H9 (cell line): ENCODE results near the gene LITAFD. TPM values are rescaled to one million over a fixed set of nuclear protein-coding genes. Genes with fewer than 3 reads are reported as not detected.

Experiments
- DNase-seq: peaks from one replicate; pipeline ENCODE4 v3.0.0-alpha.2; 2017
- H2AFZ ChIP-seq: one replicate; pipeline ENCODE4 v1.6.1; 2013; ENCODE audit warnings: mild to moderate bottlenecking, low read length, control low read depth, moderate library complexity
- H2AK5ac ChIP-seq: 2 replicates; pipeline ENCODE4 v1.6.1; 2013; ENCODE audit warnings: low read length, control low read depth, mixed read lengths; ENCODE audit not compliant: insufficient read length
- H2BK120ac ChIP-seq: one replicate; pipeline ENCODE4 v1.6.1; 2013; ENCODE audit warnings: low read depth, mild to moderate bottlenecking, low read length, control low read depth, inconsistent platforms; ENCODE audit not compliant: poor library complexity, severe bottlenecking
- H2BK12ac ChIP-seq: 2 replicates; pipeline ENCODE4 v1.6.1; 2013; ENCODE audit warnings: low read length, control low read depth, mixed read lengths, low read depth; ENCODE audit not compliant: insufficient read length
- H2BK15ac ChIP-seq: 2 replicates; pipeline ENCODE4 v1.6.1; 2013; ENCODE audit warnings: low read depth, low read length, control low read depth
- H2BK20ac ChIP-seq: one replicate; pipeline ENCODE4 v1.6.1; 2013; ENCODE audit warnings: low read depth, mild to moderate bottlenecking, low read length, control low read depth, inconsistent platforms; ENCODE audit not compliant: poor library complexity, severe bottlenecking
- H2BK5ac ChIP-seq: 2 replicates; pipeline ENCODE4 v1.6.1; 2013; ENCODE audit warnings: low read length, control low read depth, mixed read lengths; ENCODE audit not compliant: insufficient read length
- H3K14ac ChIP-seq: 2 replicates; pipeline ENCODE4 v1.6.1; 2013; ENCODE audit warnings: low read length, control low read depth; ENCODE audit not compliant: insufficient read depth
- H3K18ac ChIP-seq: 2 replicates; pipeline ENCODE4 v1.6.1; 2013; ENCODE audit warnings: low read depth, mild to moderate bottlenecking, mixed read lengths, low read length, control low read depth; ENCODE audit not compliant: insufficient read length
- H3K23ac ChIP-seq: 2 replicates; pipeline ENCODE4 v1.6.1; 2013; ENCODE audit warnings: low read length, control low read depth, mixed read lengths, low read depth; ENCODE audit not compliant: insufficient read length
- H3K23me2 ChIP-seq: 2 replicates; pipeline ENCODE4 v1.6.1; 2013; ENCODE audit warnings: low read depth, mild to moderate bottlenecking, mixed read lengths, low read length, control low read depth; ENCODE audit not compliant: insufficient read length, poor library complexity, severe bottlenecking
- H3K27ac ChIP-seq: 2 replicates; pipeline ENCODE4 v1.5.1; 2013; ENCODE audit warnings: low read length, control low read depth, mixed read lengths, low read depth; ENCODE audit not compliant: insufficient read length
- H3K27me3 ChIP-seq: 2 replicates; pipeline ENCODE4 v1.6.1; 2013; ENCODE audit warnings: low read length, control low read depth, inconsistent platforms; ENCODE audit not compliant: insufficient read depth
- H3K4ac ChIP-seq: 2 replicates; pipeline ENCODE4 v1.6.1; 2013; ENCODE audit warnings: low read depth, mild to moderate bottlenecking, control low read depth, inconsistent platforms, low read length, moderate library complexity
- H3K4me1 ChIP-seq: 2 replicates; pipeline ENCODE4 v1.6.1; 2013; ENCODE audit warnings: low read length, control low read depth, inconsistent platforms; ENCODE audit not compliant: insufficient read depth
- H3K4me2 ChIP-seq: 2 replicates; pipeline ENCODE4 v1.6.1; 2013; ENCODE audit warnings: low read length, control low read depth, mixed read lengths; ENCODE audit not compliant: insufficient read length, insufficient read depth
- H3K56ac ChIP-seq: 2 replicates; pipeline ENCODE4 v1.6.1; 2013; ENCODE audit warnings: low read depth, mild to moderate bottlenecking, mixed read lengths, low read length, control low read depth; ENCODE audit not compliant: insufficient read length
- H3K79me1 ChIP-seq: 2 replicates; pipeline ENCODE4 v1.6.1; 2013; ENCODE audit warnings: low read depth, mild to moderate bottlenecking, moderate library complexity, low read length, control low read depth, inconsistent platforms; ENCODE audit not compliant: insufficient read depth, poor library complexity, severe bottlenecking
- H3K79me2 ChIP-seq: 2 replicates; pipeline ENCODE4 v1.6.1; 2013; ENCODE audit warnings: low read length, control low read depth, inconsistent platforms; ENCODE audit not compliant: insufficient read depth
- H3K9ac ChIP-seq: 2 replicates; pipeline ENCODE4 v1.6.1; 2013; ENCODE audit warnings: low read length, control low read depth, mixed read lengths; ENCODE audit not compliant: insufficient read length; ENCODE audit errors: extremely low read depth
- H3K9me3 ChIP-seq: one replicate; pipeline ENCODE4 v1.6.1; 2013; ENCODE audit warnings: low read depth, low read length, inconsistent platforms; ENCODE audit not compliant: control insufficient read depth
- H3T11ph ChIP-seq: one replicate; pipeline ENCODE4 v1.6.1; 2013; ENCODE audit warnings: mild to moderate bottlenecking, low read length, control low read depth, inconsistent platforms
- H4K20me1 ChIP-seq: one replicate; pipeline ENCODE4 v1.6.1; 2013; ENCODE audit not compliant: control insufficient read depth, insufficient read length, insufficient read depth
- H4K5ac ChIP-seq: 2 replicates; pipeline ENCODE4 v1.6.1; 2013; ENCODE audit warnings: low read depth, mild to moderate bottlenecking, mixed read lengths, low read length, control low read depth; ENCODE audit not compliant: insufficient read length
- H4K8ac ChIP-seq: replicated peaks from 2 replicates; pipeline ENCODE4 v1.6.1; 2013; ENCODE audit warnings: low read length, control low read depth, mixed read lengths, low read depth; ENCODE audit not compliant: insufficient read length
- H4K91ac ChIP-seq: 2 replicates; pipeline ENCODE4 v1.6.1; 2013; ENCODE audit warnings: low read depth, mild to moderate bottlenecking, moderate library complexity, mixed read lengths, low read length, control low read depth; ENCODE audit not compliant: insufficient read length
- H3K27ac Mint-ChIP-seq, 3 experiments: 2 replicates in 2 of 3; 3 replicates in 1 of 3; pipeline ENCODE4 v1.8.0; 2020 to 2021; ENCODE audit warnings: mixed read lengths in 3 of 3, mild to moderate bottlenecking in 1 of 3, moderate library complexity in 1 of 3
- H3K27me3 Mint-ChIP-seq: 2 replicates; pipeline ENCODE4 v1.8.0; 2021; ENCODE audit warnings: low read depth, mild to moderate bottlenecking, moderate library complexity, mixed read lengths
- H3K36me3 Mint-ChIP-seq, 3 experiments: 2 replicates in 2 of 3; 3 replicates in 1 of 3; pipeline ENCODE4 v1.8.0; 2020 to 2021; ENCODE audit warnings: low read depth in 3 of 3, mixed read lengths in 3 of 3; ENCODE audit not compliant: insufficient read depth in 1 of 3
- H3K4me1 Mint-ChIP-seq, 2 experiments: 2 replicates each; pipeline ENCODE4 v1.8.0; 2020; ENCODE audit warnings: mixed read lengths in 2 of 2
- H3K4me3 Mint-ChIP-seq, 2 experiments: 2 replicates in 1 of 2; 3 replicates in 1 of 2; pipeline ENCODE4 v1.8.0; 2020 to 2021; ENCODE audit warnings: mild to moderate bottlenecking in 2 of 2, mixed read lengths in 2 of 2, moderate library complexity in 1 of 2
- H3K9me3 Mint-ChIP-seq, 2 experiments: 2 replicates in 1 of 2; 3 replicates in 1 of 2; pipeline ENCODE4 v1.8.0; 2020; ENCODE audit warnings: mild to moderate bottlenecking in 2 of 2, mixed read lengths in 2 of 2, moderate library complexity in 1 of 2
- CTCF ChIP-seq: fragments of 200-600 bp; sonication (generic); conservative IDR thresholded peaks from 3 replicates; pipeline ENCODE4 v1.8.0; 2021; ENCODE audit warnings: antibody characterized with exemption, mild to moderate bottlenecking
- WGBS: extraction: QIAGEN DNeasy Blood & Tissue Kit; methylation state at CpG from one replicate; pipeline ENCODE4 v1.1.7; 2013; ENCODE audit warnings: missing lambda C conversion rate, low lambda C conversion rate, mixed read lengths; ENCODE audit not compliant: insufficient read length; ENCODE audit errors: extremely low coverage; 5-methylcytosine and 5-hydroxymethylcytosine counted together
- total RNA-seq: library from RNA; stranded (reverse); gene quantifications from 2 replicates; pipeline ENCODE4 v1.2.1, GENCODE V29; 2021

LITAFD gene
- total RNA-seq, 1 experiment from 2014 or later: not detected

DNA sequence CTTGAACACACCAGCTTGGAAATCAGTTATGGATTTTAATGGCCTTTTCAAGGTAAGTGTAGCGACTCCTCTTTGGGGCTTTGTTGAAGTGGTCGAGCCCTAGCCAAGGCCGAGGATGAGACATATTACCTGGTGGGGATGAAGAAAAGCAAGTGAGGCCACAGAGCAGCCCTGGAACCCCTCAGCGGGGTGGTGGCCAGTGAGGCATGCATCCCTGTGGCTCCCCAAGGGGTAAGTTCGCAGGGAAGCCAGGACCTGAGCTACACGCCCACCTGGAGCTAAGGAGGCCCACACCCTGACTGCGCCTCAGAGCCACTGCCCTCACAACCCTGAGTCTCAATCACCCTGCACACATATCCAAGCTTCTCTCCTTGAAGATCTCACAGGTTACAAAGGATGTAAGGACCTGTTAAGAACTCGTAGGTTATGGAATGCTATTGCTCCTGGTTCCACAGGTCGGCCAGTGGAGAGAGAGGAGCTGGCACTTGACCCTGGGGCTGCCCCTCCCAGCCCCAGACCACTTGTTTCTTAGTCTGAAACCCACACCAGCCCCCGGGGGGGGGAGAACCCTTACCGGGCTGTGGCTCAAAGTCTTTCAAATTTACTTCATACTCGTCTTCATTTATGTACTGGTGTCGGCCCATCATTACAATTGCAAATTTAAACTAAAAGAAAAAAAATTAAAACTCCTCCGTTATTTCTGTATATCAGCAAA lies 12.0 kb downstream of the LITAFD start:
- Histone ChIP-seq H3K4me2 (no peak overlapping the region), H2BK15ac (no peak overlapping the region), H4K5ac (no peak overlapping the region), H2AK5ac (no peak overlapping the region), H3K4ac (no peak overlapping the region), H2BK20ac (no peak overlapping the region), H3T11ph (no peak overlapping the region), H3K4me1 (no peaks in the 10 kb centered on the region), H2BK12ac (no peak overlapping the region), H3K79me1 (no peaks in the 10 kb centered on the region), H3K23me2 (no peaks in the 10 kb centered on the region), H3K56ac (no peak overlapping the region), H2AFZ (no peak overlapping the region), H3K9me3 (no peaks in the 10 kb centered on the region), H3K14ac (no peak overlapping the region), H4K91ac (no peak overlapping the region), H3K9ac (no peak overlapping the region), H2BK5ac (no peak overlapping the region), H3K23ac (no peak overlapping the region), H2BK120ac (no peak overlapping the region), H3K27me3 (no peaks in the 10 kb centered on the region), H3K79me2 (no peaks in the 10 kb centered on the region), H3K18ac (no peak overlapping the region), H4K20me1 (no peaks in the 10 kb centered on the region), H4K8ac (no peak overlapping the region), H3K27ac (no peak overlapping the region)
- H3K27ac Mint-ChIP-seq: no peak overlapping the region; a peak in 1 of 7 replicates
- peaks cover 1% of the 10 kb centered on the region; the same call in 1 of the 2 replicates for H3K27me3 Mint-ChIP-seq
- peaks cover 68 to 91% (median 91%) of the 10 kb centered on the region in 3 experiments for H3K36me3 Mint-ChIP-seq
- no CpG with 5 or more reads among the region's 14 CpGs for WGBS
- TF ChIP-seq CTCF: no peak
- no peak for DNase-seq
- H3K9me3 Mint-ChIP-seq: no peaks in the 10 kb centered on the region
- H3K4me3 Mint-ChIP-seq: no peak overlapping the region
- H3K4me1 Mint-ChIP-seq: no peaks in the 10 kb centered on the region; a peak in 1 of 4 replicates
